BLaER1 (cell line): ENCODE measurements around the gene TOM1.
A peak's percentile ranks its signal among the peaks of the same experiment; 100 is the strongest.

ENCODE experiments used
- H3K27ac ChIP-seq: shearing (Covaris generic); formaldehyde crosslinking; 2 replicates; pipeline ENCODE4 v1.8.1; 2022
- H3K27me3 ChIP-seq: shearing (Covaris generic); formaldehyde crosslinking; 2 replicates; pipeline ENCODE4 v1.8.1; 2022
- H3K36me3 ChIP-seq: shearing (Covaris generic); formaldehyde crosslinking; 2 replicates; pipeline ENCODE4 v1.8.1; 2022
- H3K4me1 ChIP-seq: shearing (Covaris generic); formaldehyde crosslinking; 2 replicates; pipeline ENCODE4 v1.8.1; 2022
- H3K4me2 ChIP-seq: shearing (Covaris generic); formaldehyde crosslinking; 2 replicates; pipeline ENCODE4 v1.8.1; 2022
- H3K4me3 ChIP-seq: shearing (Covaris generic); formaldehyde crosslinking; 2 replicates; pipeline ENCODE4 v1.8.1; 2022
- H3K9ac ChIP-seq: shearing (Covaris generic); formaldehyde crosslinking; 2 replicates; pipeline ENCODE4 v1.8.1; 2022
- H3K9me3 ChIP-seq: shearing (Covaris generic); formaldehyde crosslinking; 2 replicates; pipeline ENCODE4 v1.8.1; 2022
- H4K20me1 ChIP-seq: shearing (Covaris generic); formaldehyde crosslinking; 2 replicates; pipeline ENCODE4 v1.8.1; 2022
- Cebpa-rat ChIP-seq: shearing (Covaris generic); IDR thresholded peaks from 2 replicates; pipeline ENCODE4 v1.8.1; 2022

The TOM1 gene

GRCh38 chr22:35342390-35342789 lies 42.7 kb downstream of the TOM1 start:
- H3K9me3 ChIP-seq, result peaks cover 9% of the 10 kb centered on the region; the same call in 1 of the 2 replicates
- H3K27ac ChIP-seq, result no peak overlapping the region
- H3K36me3 ChIP-seq, result peaks cover 80% of the 10 kb centered on the region
- H3K4me3 ChIP-seq, result no peak overlapping the region
- H4K20me1 ChIP-seq, result no peaks in the 10 kb centered on the region
- H3K4me2 ChIP-seq, result no peak overlapping the region
- no peak overlapping the region for H3K9ac ChIP-seq
- peaks cover 38% of the 10 kb centered on the region for H3K4me1 ChIP-seq
- no peaks in the 10 kb centered on the region for H3K27me3 ChIP-seq
- TF ChIP-seq Cebpa-rat, result no peak

- H3K4me1 ChIP-seq, result peaks cover 35% of the 10 kb centered on the region
- no peaks in the 10 kb centered on the region for H4K20me1 ChIP-seq
- peaks cover 9% of the 10 kb centered on the region; the same call in 1 of the 2 replicates for H3K9me3 ChIP-seq
- peaks cover 77% of the 10 kb centered on the region for H3K36me3 ChIP-seq
- H3K27ac ChIP-seq, result no peak overlapping the region
- no peak for TF ChIP-seq Cebpa-rat
- H3K27me3 ChIP-seq, result no peaks in the 10 kb centered on the region
- no peak overlapping the region for H3K4me3 ChIP-seq
- H3K9ac ChIP-seq, result no peak overlapping the region
- 0 out of 2 replicates have a peak overlapping the region, but pooled peaks have one; percentile 3 for H3K4me2 ChIP-seq
Observed at GRCh38 chr22:35343664-35344550, 44.2 kb downstream of the TOM1 start.

- H3K27me3 ChIP-seq, result no peaks in the 10 kb centered on the region
- no peaks in the 10 kb centered on the region for H4K20me1 ChIP-seq
- peaks cover 9% of the 10 kb centered on the region; the same call in 1 of the 2 replicates for H3K9me3 ChIP-seq
- H3K4me1 ChIP-seq, result peaks cover 47% of the 10 kb centered on the region
- no peak overlapping the region for H3K4me3 ChIP-seq
- H3K36me3 ChIP-seq, result peaks cover 68% of the 10 kb centered on the region
- H3K9ac ChIP-seq, result no peak overlapping the region
- H3K4me2 ChIP-seq, result 0 out of 2 replicates have a peak overlapping the region, but pooled peaks have one; percentile 3
- peak overlapping the region; percentile 10; the same call in 1 of the 2 replicates for H3K27ac ChIP-seq
- TF ChIP-seq Cebpa-rat, result no peak
Observed at GRCh38 chr22:35344956-35345690, 45.4 kb downstream of the TOM1 start.

GRCh38 chr22:35345808-35346505 lies 46.3 kb downstream of the TOM1 start:
- Histone ChIP-seq H3K4me1 (peaks cover 51% of the 10 kb centered on the region), H3K36me3 (peaks cover 59% of the 10 kb centered on the region), H3K27ac (0 out of 2 replicates have a peak overlapping the region, but pooled peaks have one; percentile 13), H4K20me1 (no peaks in the 10 kb centered on the region), H3K9me3 (peaks cover 9% of the 10 kb centered on the region; the same call in 1 of the 2 replicates), H3K4me2 (no peak overlapping the region), H3K9ac (no peak overlapping the region), H3K27me3 (no peaks in the 10 kb centered on the region), H3K4me3 (no peak overlapping the region)
- no peak for TF ChIP-seq Cebpa-rat

GRCh38 chr22:35346596-35347220 lies 47.0 kb downstream of the TOM1 start:
- H3K4me2 ChIP-seq, result no peak overlapping the region
- no peaks in the 10 kb centered on the region for H4K20me1 ChIP-seq
- no peak overlapping the region for H3K9ac ChIP-seq
- H3K27me3 ChIP-seq, result no peaks in the 10 kb centered on the region
- H3K4me3 ChIP-seq, result no peak overlapping the region
- H3K4me1 ChIP-seq, result peaks cover 51% of the 10 kb centered on the region
- 0 out of 2 replicates have a peak overlapping the region, but pooled peaks have one; percentile 13 for H3K27ac ChIP-seq
- H3K36me3 ChIP-seq, result peaks cover 52% of the 10 kb centered on the region
- no peak for TF ChIP-seq Cebpa-rat
- H3K9me3 ChIP-seq, result peaks cover 9% of the 10 kb centered on the region; the same call in 1 of the 2 replicates

- Histone ChIP-seq H3K4me1 (peaks cover 56% of the 10 kb centered on the region), H3K27me3 (no peaks in the 10 kb centered on the region), H3K9me3 (peaks cover 9% of the 10 kb centered on the region; the same call in 1 of the 2 replicates), H4K20me1 (no peaks in the 10 kb centered on the region), H3K27ac (no peak overlapping the region), H3K9ac (no peak overlapping the region), H3K4me3 (no peak overlapping the region), H3K36me3 (peaks cover 45% of the 10 kb centered on the region), H3K4me2 (no peak overlapping the region)
- TF ChIP-seq Cebpa-rat, result no peak
Observed at GRCh38 chr22:35347462-35347861, 47.8 kb downstream of the TOM1 start.

- Histone ChIP-seq H3K9me3 (peaks cover 3% of the 10 kb centered on the region; the same call in 1 of the 2 replicates), H3K4me3 (no peak overlapping the region), H3K27me3 (no peaks in the 10 kb centered on the region), H3K9ac (no peak overlapping the region), H3K36me3 (peaks cover 39% of the 10 kb centered on the region), H4K20me1 (no peaks in the 10 kb centered on the region), H3K4me1 (peaks cover 62% of the 10 kb centered on the region), H3K27ac (0 out of 2 replicates have a peak overlapping the region, but pooled peaks have one; percentile 75), H3K4me2 (0 out of 2 replicates have a peak overlapping the region, but pooled peaks have one; percentile 98)
- TF ChIP-seq Cebpa-rat, result no peak
Observed at GRCh38 chr22:35348026-35348590, 48.4 kb downstream of the TOM1 start.

GRCh38 chr22:35348703-35349102 lies 49.0 kb downstream of the TOM1 start:
- TF ChIP-seq Cebpa-rat, result no peak
- Histone ChIP-seq H3K27me3 (no peaks in the 10 kb centered on the region), H3K36me3 (peaks cover 33% of the 10 kb centered on the region), H3K9ac (peak overlapping the region; percentile 34; the same call in 1 of the 2 replicates), H3K4me3 (no peak overlapping the region), H4K20me1 (no peaks in the 10 kb centered on the region), H3K9me3 (no peaks in the 10 kb centered on the region), H3K27ac (peak overlapping the region; percentile 75; the same call in 1 of the 2 replicates), H3K4me2 (peak overlapping the region; percentile 98), H3K4me1 (peaks cover 68% of the 10 kb centered on the region)
